PFSK-1 (cell line): Measurements from ENCODE around the gene THG1L.

Experiments used
- FOXP2 ChIP-seq: optimal IDR thresholded peaks from 2 replicates; pipeline ENCODE3; 2011; ENCODE audit warnings: borderline replicate concordance, control low read depth, inconsistent platforms; ENCODE audit not compliant: insufficient read depth; ENCODE audit errors: extremely low read length, extremely low read depth
- POLR2AphosphoS5 ChIP-seq: IDR thresholded peaks from 2 replicates; pipeline ENCODE4 v1.6.1; 2012; ENCODE audit warnings: low read depth, mild to moderate bottlenecking, control low read depth, low read length, moderate library complexity
- TAF1 ChIP-seq: IDR thresholded peaks from 2 replicates; pipeline ENCODE4 v1.6.1; 2012; ENCODE audit warnings: low read length, control low read depth, borderline replicate concordance; ENCODE audit not compliant: insufficient read depth
- TF ChIP-seq, protein P1 (sequence below), 2 experiments: IDR thresholded peaks; 2 replicates each; pipeline versions ENCODE4 v1.6.1 to v1.8.0; 2011 to 2012; ENCODE audit warnings: low read depth in 2 of 2, low read length in 2 of 2, control low read depth in 1 of 2, inconsistent platforms in 1 of 2, mild to moderate bottlenecking in 1 of 2, moderate library complexity in 1 of 2; ENCODE audit not compliant: insufficient read depth in 1 of 2

DNA sequence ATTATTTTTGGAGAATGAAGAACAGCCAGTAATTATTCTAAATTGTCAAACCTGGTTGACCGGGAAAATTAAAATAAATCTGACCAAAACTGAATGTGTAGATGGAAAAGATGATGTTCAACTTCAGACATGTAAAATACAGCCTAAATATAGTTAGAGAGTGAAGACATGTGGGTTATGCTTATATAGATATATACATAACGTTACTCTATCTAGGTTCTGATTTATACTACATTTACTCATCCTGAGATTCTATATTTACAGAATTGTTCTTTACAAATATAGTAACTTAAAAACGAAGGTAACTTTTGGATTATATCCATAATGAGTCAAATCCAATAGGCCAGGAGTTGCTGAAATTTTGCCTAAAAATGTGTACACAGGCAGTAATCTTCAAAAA lies 20.8 kb upstream of the THG1L start:
- TF ChIP-seq POLR2AphosphoS5 = no peak
- no peak for TF ChIP-seq FOXP2
- no peak for TF ChIP-seq TAF1
- TF ChIP-seq, protein P1, sequence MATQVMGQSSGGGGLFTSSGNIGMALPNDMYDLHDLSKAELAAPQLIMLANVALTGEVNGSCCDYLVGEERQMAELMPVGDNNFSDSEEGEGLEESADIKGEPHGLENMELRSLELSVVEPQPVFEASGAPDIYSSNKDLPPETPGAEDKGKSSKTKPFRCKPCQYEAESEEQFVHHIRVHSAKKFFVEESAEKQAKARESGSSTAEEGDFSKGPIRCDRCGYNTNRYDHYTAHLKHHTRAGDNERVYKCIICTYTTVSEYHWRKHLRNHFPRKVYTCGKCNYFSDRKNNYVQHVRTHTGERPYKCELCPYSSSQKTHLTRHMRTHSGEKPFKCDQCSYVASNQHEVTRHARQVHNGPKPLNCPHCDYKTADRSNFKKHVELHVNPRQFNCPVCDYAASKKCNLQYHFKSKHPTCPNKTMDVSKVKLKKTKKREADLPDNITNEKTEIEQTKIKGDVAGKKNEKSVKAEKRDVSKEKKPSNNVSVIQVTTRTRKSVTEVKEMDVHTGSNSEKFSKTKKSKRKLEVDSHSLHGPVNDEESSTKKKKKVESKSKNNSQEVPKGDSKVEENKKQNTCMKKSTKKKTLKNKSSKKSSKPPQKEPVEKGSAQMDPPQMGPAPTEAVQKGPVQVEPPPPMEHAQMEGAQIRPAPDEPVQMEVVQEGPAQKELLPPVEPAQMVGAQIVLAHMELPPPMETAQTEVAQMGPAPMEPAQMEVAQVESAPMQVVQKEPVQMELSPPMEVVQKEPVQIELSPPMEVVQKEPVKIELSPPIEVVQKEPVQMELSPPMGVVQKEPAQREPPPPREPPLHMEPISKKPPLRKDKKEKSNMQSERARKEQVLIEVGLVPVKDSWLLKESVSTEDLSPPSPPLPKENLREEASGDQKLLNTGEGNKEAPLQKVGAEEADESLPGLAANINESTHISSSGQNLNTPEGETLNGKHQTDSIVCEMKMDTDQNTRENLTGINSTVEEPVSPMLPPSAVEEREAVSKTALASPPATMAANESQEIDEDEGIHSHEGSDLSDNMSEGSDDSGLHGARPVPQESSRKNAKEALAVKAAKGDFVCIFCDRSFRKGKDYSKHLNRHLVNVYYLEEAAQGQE (IDR thresholded peaks at IDR 0.05; ENCODE audit: insufficient read depth in 1 of 2, low read depth in 2 of 2, low read length in 2 of 2) = no peak
